ENCODE data around the gene HOXB6.

The HOXB6 gene

GRCh38 chr17:48558831-48559121 is 46.0 kb downstream of the HOXB6 start:
- no peaks in the 10 kb centered on the region for H3K9me3 ChIP-seq (ENCODE audit: control insufficient read depth in 2 of 2, low read length in 2 of 2)
- H3K4me1 ChIP-seq (ENCODE audit: control insufficient read depth, insufficient read depth, low read length) = peaks cover 88% of the 10 kb centered on the region
- H3K27ac ChIP-seq (ENCODE audit: low read length) = peak overlapping the region; percentile 96
- no peaks in the 10 kb centered on the region for H3K27me3 ChIP-seq (ENCODE audit: control insufficient read depth in 1 of 2, insufficient read depth in 2 of 2, low read length in 2 of 2)
- peak overlapping the region; percentile 33 to 58 for H3K9ac ChIP-seq (ENCODE audit: low read length in 2 of 2)
- H3K4me3 ChIP-seq (ENCODE audit: low read length in 2 of 2) = peak overlapping the region; percentile 35 to 75
- peaks cover 0 to 2% of the 10 kb centered on the region in 2 donors for H3K36me3 ChIP-seq (ENCODE audit: control insufficient read depth in 2 of 2, insufficient read depth in 2 of 2, low read length in 2 of 2)

GRCh38 chr17:48558057-48558830 is 46.5 kb downstream of the HOXB6 start:
- Histone ChIP-seq H3K27ac (ENCODE audit: low read length) (peak overlapping the region; percentile 96), H3K27me3 (ENCODE audit: control insufficient read depth in 1 of 2, insufficient read depth in 2 of 2, low read length in 2 of 2) (no peaks in the 10 kb centered on the region), H3K4me3 (ENCODE audit: low read length in 2 of 2) (peak overlapping the region; percentile 35 to 75)

GRCh38 chr17:48556576-48557401 is 48.0 kb downstream of the HOXB6 start:
- H3K36me3 ChIP-seq (ENCODE audit: control insufficient read depth in 2 of 2, insufficient read depth in 2 of 2, low read length in 2 of 2) = peaks cover 0 to 2% of the 10 kb centered on the region in 2 donors
- peak overlapping the region; percentile 96 for H3K27ac ChIP-seq (ENCODE audit: low read length)
- peak overlapping the region; percentile 40 to 75 for H3K4me3 ChIP-seq (ENCODE audit: low read length in 2 of 2)
- peak overlapping the region; percentile 42 to 66 for H3K9ac ChIP-seq (ENCODE audit: low read length in 2 of 2)
- H3K4me1 ChIP-seq (ENCODE audit: control insufficient read depth, insufficient read depth, low read length) = peaks cover 81% of the 10 kb centered on the region
- H3K9me3 ChIP-seq (ENCODE audit: control insufficient read depth in 2 of 2, low read length in 2 of 2) = no peaks in the 10 kb centered on the region
- no peaks in the 10 kb centered on the region for H3K27me3 ChIP-seq (ENCODE audit: control insufficient read depth in 1 of 2, insufficient read depth in 2 of 2, low read length in 2 of 2)

More at GRCh38 chr17:48558057-48558830, 46.5 kb downstream of the HOXB6 start:
- Histone ChIP-seq H3K36me3 (ENCODE audit: control insufficient read depth in 2 of 2, insufficient read depth in 2 of 2, low read length in 2 of 2) (peaks cover 0 to 2% of the 10 kb centered on the region in 2 donors), H3K9ac (ENCODE audit: low read length in 2 of 2) (peak overlapping the region; percentile 33 to 58), H3K4me1 (ENCODE audit: control insufficient read depth, insufficient read depth, low read length) (peaks cover 84% of the 10 kb centered on the region), H3K9me3 (ENCODE audit: control insufficient read depth in 2 of 2, low read length in 2 of 2) (no peaks in the 10 kb centered on the region)

GRCh38 chr17:48556229-48556575 is 48.6 kb downstream of the HOXB6 start:
- H3K9ac ChIP-seq (ENCODE audit: low read length in 2 of 2) = peak overlapping the region; percentile 43 to 66
- H3K4me3 ChIP-seq (ENCODE audit: low read length in 2 of 2) = peak overlapping the region; percentile 21 to 75
- H3K4me1 ChIP-seq (ENCODE audit: control insufficient read depth, insufficient read depth, low read length) = peaks cover 79% of the 10 kb centered on the region
- H3K9me3 ChIP-seq (ENCODE audit: control insufficient read depth in 2 of 2, low read length in 2 of 2) = no peaks in the 10 kb centered on the region
- no peaks in the 10 kb centered on the region for H3K36me3 ChIP-seq (ENCODE audit: control insufficient read depth in 2 of 2, insufficient read depth in 2 of 2, low read length in 2 of 2)
- peak overlapping the region; percentile 96 for H3K27ac ChIP-seq (ENCODE audit: low read length)
- no peaks in the 10 kb centered on the region for H3K27me3 ChIP-seq (ENCODE audit: control insufficient read depth in 1 of 2, insufficient read depth in 2 of 2, low read length in 2 of 2)

GRCh38 chr17:48555258-48556228 is 49.2 kb downstream of the HOXB6 start:
- no peaks in the 10 kb centered on the region for H3K36me3 ChIP-seq (ENCODE audit: control insufficient read depth in 2 of 2, insufficient read depth in 2 of 2, low read length in 2 of 2)
- H3K27me3 ChIP-seq (ENCODE audit: control insufficient read depth in 1 of 2, insufficient read depth in 2 of 2, low read length in 2 of 2) = no peaks in the 10 kb centered on the region
- peaks cover 78% of the 10 kb centered on the region for H3K4me1 ChIP-seq (ENCODE audit: control insufficient read depth, insufficient read depth, low read length)
- peak overlapping the region; percentile 96 for H3K27ac ChIP-seq (ENCODE audit: low read length)
- H3K9ac ChIP-seq (ENCODE audit: low read length in 2 of 2) = peak overlapping the region; percentile 84 to 87
- no peaks in the 10 kb centered on the region for H3K9me3 ChIP-seq (ENCODE audit: control insufficient read depth in 2 of 2, low read length in 2 of 2)
- peak overlapping the region; percentile 65 to 75 for H3K4me3 ChIP-seq (ENCODE audit: low read length in 2 of 2)

- H3K9ac ChIP-seq (ENCODE audit: low read length in 2 of 2) = peak overlapping the region; percentile 84 to 87
- H3K4me1 ChIP-seq (ENCODE audit: control insufficient read depth, insufficient read depth, low read length) = peaks cover 77% of the 10 kb centered on the region
- H3K27me3 ChIP-seq (ENCODE audit: control insufficient read depth in 1 of 2, insufficient read depth in 2 of 2, low read length in 2 of 2) = peaks cover 0 to 3% of the 10 kb centered on the region in 2 donors
These were observed 50.2 kb downstream of the HOXB6 start for GRCh38 chr17:48554412-48555257.

GRCh38 chr17:48553826-48554225 is 51.0 kb downstream of the HOXB6 start:
- Histone ChIP-seq H3K27me3 (ENCODE audit: control insufficient read depth in 1 of 2, insufficient read depth in 2 of 2, low read length in 2 of 2) (peaks cover 0 to 3% of the 10 kb centered on the region in 2 donors), H3K4me1 (ENCODE audit: control insufficient read depth, insufficient read depth, low read length) (peaks cover 75% of the 10 kb centered on the region), H3K4me3 (ENCODE audit: low read length in 2 of 2) (peak overlapping the region; percentile 42 to 75), H3K36me3 (ENCODE audit: control insufficient read depth in 2 of 2, insufficient read depth in 2 of 2, low read length in 2 of 2) (peaks cover 3% of the 10 kb centered on the region in 2 donors), H3K9ac (ENCODE audit: low read length in 2 of 2) (peak overlapping the region; percentile 54 to 84), H3K9me3 (ENCODE audit: control insufficient read depth in 2 of 2, low read length in 2 of 2) (no peaks in the 10 kb centered on the region), H3K27ac (ENCODE audit: low read length) (peak overlapping the region; percentile 96)

More at GRCh38 chr17:48554412-48555257, 50.2 kb downstream of the HOXB6 start:
- H3K9me3 ChIP-seq (ENCODE audit: control insufficient read depth in 2 of 2, low read length in 2 of 2) = no peaks in the 10 kb centered on the region
- peak overlapping the region; percentile 65 to 75 for H3K4me3 ChIP-seq (ENCODE audit: low read length in 2 of 2)
- H3K36me3 ChIP-seq (ENCODE audit: control insufficient read depth in 2 of 2, insufficient read depth in 2 of 2, low read length in 2 of 2) = peaks cover 3% of the 10 kb centered on the region in 2 donors
- peak overlapping the region; percentile 96 for H3K27ac ChIP-seq (ENCODE audit: low read length)

GRCh38 chr17:48553190-48553547 is 51.6 kb downstream of the HOXB6 start:
- H3K36me3 ChIP-seq (ENCODE audit: control insufficient read depth in 2 of 2, insufficient read depth in 2 of 2, low read length in 2 of 2) = peaks cover 3% of the 10 kb centered on the region in 2 donors
- peak overlapping the region; percentile 96 for H3K27ac ChIP-seq (ENCODE audit: low read length)
- peaks cover 74% of the 10 kb centered on the region for H3K4me1 ChIP-seq (ENCODE audit: control insufficient read depth, insufficient read depth, low read length)
- H3K4me3 ChIP-seq (ENCODE audit: low read length in 2 of 2) = peak overlapping the region in 1 of 2 donors; percentile 75
- peaks cover 0 to 3% of the 10 kb centered on the region in 2 donors for H3K27me3 ChIP-seq (ENCODE audit: control insufficient read depth in 1 of 2, insufficient read depth in 2 of 2, low read length in 2 of 2)
- H3K9ac ChIP-seq (ENCODE audit: low read length in 2 of 2) = peak overlapping the region; percentile 10 to 42
- H3K9me3 ChIP-seq (ENCODE audit: control insufficient read depth in 2 of 2, low read length in 2 of 2) = no peaks in the 10 kb centered on the region

- Histone ChIP-seq H3K4me3 (ENCODE audit: low read length in 2 of 2) (peak overlapping the region in 1 of 2 donors; percentile 75), H3K36me3 (ENCODE audit: control insufficient read depth in 2 of 2, insufficient read depth in 2 of 2, low read length in 2 of 2) (peaks cover 3% of the 10 kb centered on the region in 2 donors), H3K9ac (ENCODE audit: low read length in 2 of 2) (peak overlapping the region; percentile 10 to 42), H3K27me3 (ENCODE audit: control insufficient read depth in 1 of 2, insufficient read depth in 2 of 2, low read length in 2 of 2) (peaks cover 0 to 3% of the 10 kb centered on the region in 2 donors), H3K27ac (ENCODE audit: low read length) (peak overlapping the region; percentile 96), H3K4me1 (ENCODE audit: control insufficient read depth, insufficient read depth, low read length) (peaks cover 74% of the 10 kb centered on the region), H3K9me3 (ENCODE audit: control insufficient read depth in 2 of 2, low read length in 2 of 2) (no peaks in the 10 kb centered on the region)
These were observed 52.2 kb downstream of the HOXB6 start for GRCh38 chr17:48552466-48553189.

Data from stomach smooth muscle (tissue), 2 donors.